H1 (cell line): Measurements from ENCODE around the gene SURF1. TPM values are rescaled to one million over a fixed set of nuclear protein-coding genes. Genes with fewer than 3 reads are reported as not detected.

Experiments
- BCL11A ChIP-seq, 2 experiments: IDR thresholded peaks; one replicate each; pipeline ENCODE4 v1.6.1; 2011; ENCODE audit warnings: low read depth in 2 of 2, low read length in 2 of 2, mild to moderate bottlenecking in 2 of 2
- CBX8 ChIP-seq: fragments of 300-800, 300-1000 bp; sonication (generic); IDR thresholded peaks from 2 replicates; pipeline ENCODE4 v1.7.1; 2016; ENCODE audit warnings: low read depth, low read length, borderline replicate concordance
- EP300 ChIP-seq, 2 experiments: IDR thresholded peaks; 1 replicate in 1 of 2; 2 replicates in 1 of 2; pipeline ENCODE4 v1.6.1; 2011 to 2012; ENCODE audit warnings: low read depth in 2 of 2, low read length in 2 of 2, mild to moderate bottlenecking in 2 of 2, borderline replicate concordance in 1 of 2, inconsistent platforms in 1 of 2, moderate library complexity in 1 of 2
- SIN3A ChIP-seq, 2 experiments: IDR thresholded peaks in 1 of 2; conservative IDR thresholded peaks in 1 of 2; 2 replicates each; pipeline ENCODE4 v1.6.1; 2011 to 2012; ENCODE audit warnings: low read length in 2 of 2, improper control_type of control experiment in 1 of 2, low read depth in 1 of 2, mild to moderate bottlenecking in 1 of 2
- SUZ12 ChIP-seq: fragments of 200-600 bp; sonication (generic); IDR thresholded peaks from 2 replicates; pipeline ENCODE4 v1.6.1; 2012; ENCODE audit warnings: mild to moderate bottlenecking, inconsistent platforms, low read length, moderate library complexity, mixed read lengths
- TCF12 ChIP-seq: IDR thresholded peaks from 2 replicates; pipeline ENCODE4 v1.6.1; 2011; ENCODE audit warnings: low read depth, mild to moderate bottlenecking, low read length
- polyA plus RNA-seq, 7 experiments: library from polyadenylated mRNA; depleted of rRNA in 3 of 7; stranded (reverse) in 5 of 7; unstranded in 2 of 7; fragments of >200 nt in 5 of 7; fragments of 200-250 nt in 2 of 7; gene quantifications; 1 replicate in 5 of 7; 2 replicates in 1 of 7; 4 replicates in 1 of 7; pipeline versions ENCODE4 v1.2.1 to v1.2.3, GENCODE V29; 2011 to 2013; ENCODE audit warnings: missing spikeins in 2 of 7, mixed read lengths in 2 of 7
- total RNA-seq: library from RNA; stranded (reverse); fragmentation: NEBNext Ultra II Directional; extraction: Animal tissue kit (Norgen Biotek cat#: 25700); gene quantifications from 2 replicates; pipeline ENCODE4 v1.2.1, GENCODE V29; 2021

The SURF1 gene
- total and polyA plus RNA-seq, 2 of the 8 experiments (the other 6 are each of a cell fraction or from before 2014, with no cell fraction given) = 43.1 to 44.7 TPM

GRCh38 chr9:133356391-133357091, at the start of gene SURF1, which contains the start of gene SURF2 (continued):
- TF ChIP-seq TCF12 (no peak), SIN3A (conservative IDR thresholded peaks at IDR 0.05 in 1 of 2, IDR thresholded peaks at IDR 0.05 in 1 of 2; ENCODE audit: low read depth in 1 of 2, low read length in 2 of 2) (peak; percentile 51 to 92; a peak in 2 of 4 replicates), EP300 (IDR thresholded peaks at IDR 0.05; ENCODE audit: borderline replicate concordance in 1 of 2, low read depth in 2 of 2, low read length in 2 of 2) (no peak), SUZ12 (no peak), BCL11A (IDR thresholded peaks at IDR 0.05; ENCODE audit: low read depth in 2 of 2, low read length in 2 of 2) (no peak), CBX8 (no peak)
- TF ChIP-seq, all 59 proteins: peak for 18
